Calu3 (cell line): ENCODE measurements around the gene ABHD1. TPM values are rescaled to one million over a fixed set of nuclear protein-coding genes. Genes with fewer than 3 reads are reported as not detected.
"Not testable (repeated sequence)": the region's sequence is repeated elsewhere in the genome, so short reads cannot be mapped to it uniquely, and the experiment has no call there.

ENCODE experiments used
- BruUV-seq: library from RNA; stranded (reverse); fragments of 400-500 nt; replicated peaks from 2 replicates; lab custom pipeline; 2021; lab: Mats Ljungman, UMichigan
- CTCF ChIA-PET: fragments of 300-600 bp; sonication (Branson Sonifier 250); formaldehyde crosslinking; loops from one replicate; lab custom pipeline; 2022; ENCODE audit warnings: antibody characterized with exemption; lab: Charles Lee
- DNase-seq: peaks from one replicate; pipeline ENCODE4 v3.0.0; 2022
- H3K27ac Mint-ChIP-seq: one replicate; pipeline ENCODE4 v1.8.0; 2022; ENCODE audit warnings: mixed read lengths; ENCODE audit not compliant: unreplicated experiment
- H3K27me3 Mint-ChIP-seq: one replicate; pipeline ENCODE4 v1.8.0; 2022; ENCODE audit warnings: mixed read lengths; ENCODE audit not compliant: unreplicated experiment
- H3K36me3 Mint-ChIP-seq: one replicate; pipeline ENCODE4 v1.8.0; 2022; ENCODE audit warnings: mild to moderate bottlenecking, moderate library complexity, mixed read lengths; ENCODE audit not compliant: insufficient read depth, unreplicated experiment
- H3K4me1 Mint-ChIP-seq: one replicate; pipeline ENCODE4 v1.8.0; 2022; ENCODE audit warnings: mild to moderate bottlenecking, low read depth, mixed read lengths; ENCODE audit not compliant: unreplicated experiment
- H3K4me3 Mint-ChIP-seq: one replicate; pipeline ENCODE4 v1.8.0; 2022; ENCODE audit warnings: mild to moderate bottlenecking, low read depth, moderate library complexity, mixed read lengths; ENCODE audit not compliant: unreplicated experiment
- H3K9me3 Mint-ChIP-seq: one replicate; pipeline ENCODE4 v1.8.0; 2022; ENCODE audit warnings: low read depth, mixed read lengths; ENCODE audit not compliant: unreplicated experiment
- intact Hi-C: fragments of 100-400 bp; cut with micrococcal nuclease; formaldehyde crosslinking; loops from one replicate; pipeline ENCODE4 v1.10.0; 2022; ENCODE audit not compliant: unreplicated experiment
- total RNA-seq: library from RNA; stranded (reverse); gene quantifications from 2 replicates; pipeline ENCODE4 v1.2.3, GENCODE V29; 2022
- TF ChIP-seq, protein P1 (sequence below): fragments of 200-600 bp; IDR thresholded peaks from one replicate; pipeline ENCODE4 v1.8.0; 2022; ENCODE audit warnings: antibody characterized with exemption; ENCODE audit not compliant: unreplicated experiment

The ABHD1 gene
- total RNA-seq, 1 experiment from 2014 or later: 0.64 TPM

- Mint-ChIP-seq H3K36me3 (no peaks in the 10 kb centered on the region), H3K4me1 (no peaks in the 10 kb centered on the region), H3K4me3 (no peak overlapping the region), H3K9me3 (no peaks in the 10 kb centered on the region), H3K27me3 (peaks cover 13% of the 10 kb centered on the region), H3K27ac (no peak overlapping the region)
- DNase-seq: no peak
- intact Hi-C loops: no loop called here
- CTCF ChIA-PET: interaction anchor here (0.7 to 2.4 kb wide), 3 partner anchors 8 to 17 kb away, joined by 3 to 7 read pairs (median 5); no protein-coding TSS in a partner anchor
- TF ChIP-seq, protein P1, sequence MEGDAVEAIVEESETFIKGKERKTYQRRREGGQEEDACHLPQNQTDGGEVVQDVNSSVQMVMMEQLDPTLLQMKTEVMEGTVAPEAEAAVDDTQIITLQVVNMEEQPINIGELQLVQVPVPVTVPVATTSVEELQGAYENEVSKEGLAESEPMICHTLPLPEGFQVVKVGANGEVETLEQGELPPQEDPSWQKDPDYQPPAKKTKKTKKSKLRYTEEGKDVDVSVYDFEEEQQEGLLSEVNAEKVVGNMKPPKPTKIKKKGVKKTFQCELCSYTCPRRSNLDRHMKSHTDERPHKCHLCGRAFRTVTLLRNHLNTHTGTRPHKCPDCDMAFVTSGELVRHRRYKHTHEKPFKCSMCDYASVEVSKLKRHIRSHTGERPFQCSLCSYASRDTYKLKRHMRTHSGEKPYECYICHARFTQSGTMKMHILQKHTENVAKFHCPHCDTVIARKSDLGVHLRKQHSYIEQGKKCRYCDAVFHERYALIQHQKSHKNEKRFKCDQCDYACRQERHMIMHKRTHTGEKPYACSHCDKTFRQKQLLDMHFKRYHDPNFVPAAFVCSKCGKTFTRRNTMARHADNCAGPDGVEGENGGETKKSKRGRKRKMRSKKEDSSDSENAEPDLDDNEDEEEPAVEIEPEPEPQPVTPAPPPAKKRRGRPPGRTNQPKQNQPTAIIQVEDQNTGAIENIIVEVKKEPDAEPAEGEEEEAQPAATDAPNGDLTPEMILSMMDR: no peak
- no TSS peak for BruUV-seq
Measured at GRCh38 chr2:27174638-27175037, 51.0 kb downstream of the ABHD1 start.

GRCh38 chr2:27175330-27175729 lies 51.7 kb downstream of the ABHD1 start:
- intact Hi-C loops: no loop called here
- H3K4me3 Mint-ChIP-seq: no peak overlapping the region
- no peak overlapping the region for H3K27ac Mint-ChIP-seq
- DNase-seq: no peak
- no peaks in the 10 kb centered on the region for H3K36me3 Mint-ChIP-seq
- no TSS peak for BruUV-seq
- no peaks in the 10 kb centered on the region for H3K9me3 Mint-ChIP-seq
- H3K4me1 Mint-ChIP-seq: no peaks in the 10 kb centered on the region
- CTCF ChIA-PET: interaction anchor here (1.1 to 2.4 kb wide), 2 partner anchors 9 to 16 kb away, joined by 3 to 7 read pairs; no protein-coding TSS in a partner anchor
- TF ChIP-seq, protein P1: no peak
- peaks cover 12% of the 10 kb centered on the region for H3K27me3 Mint-ChIP-seq

- peaks cover 12% of the 10 kb centered on the region for H3K27me3 Mint-ChIP-seq
- H3K9me3 Mint-ChIP-seq, H3K36me3 Mint-ChIP-seq, H3K4me1 Mint-ChIP-seq, BruUV-seq, intact Hi-C loops, H3K4me3 Mint-ChIP-seq, H3K27ac Mint-ChIP-seq, DNase-seq: not testable (repeated sequence)
- CTCF ChIA-PET: interaction anchor here (1.1 to 2.4 kb wide), 2 partner anchors 9 to 16 kb away, joined by 3 to 7 read pairs; no protein-coding TSS in a partner anchor
Measured at GRCh38 chr2:27175781-27176180, 52.2 kb downstream of the ABHD1 start.

- no peak for DNase-seq
- peaks cover 28% of the 10 kb centered on the region for H3K27me3 Mint-ChIP-seq
- H3K27ac Mint-ChIP-seq: no peak overlapping the region
- no TSS peak for BruUV-seq
- no peaks in the 10 kb centered on the region for H3K36me3 Mint-ChIP-seq
- intact Hi-C loops: no loop called here
- no peak overlapping the region for H3K4me3 Mint-ChIP-seq
- TF ChIP-seq, protein P1: no peak
- no peaks in the 10 kb centered on the region for H3K9me3 Mint-ChIP-seq
- CTCF ChIA-PET: interaction anchor here (0.7 kb wide), 1 partner anchor 718 kb away, joined by 8 read pairs; no protein-coding TSS in a partner anchor
- H3K4me1 Mint-ChIP-seq: no peaks in the 10 kb centered on the region
Measured at GRCh38 chr2:27177441-27178351, 54.1 kb downstream of the ABHD1 start.
